ENCODE results near the gene UBL7.

DNA sequence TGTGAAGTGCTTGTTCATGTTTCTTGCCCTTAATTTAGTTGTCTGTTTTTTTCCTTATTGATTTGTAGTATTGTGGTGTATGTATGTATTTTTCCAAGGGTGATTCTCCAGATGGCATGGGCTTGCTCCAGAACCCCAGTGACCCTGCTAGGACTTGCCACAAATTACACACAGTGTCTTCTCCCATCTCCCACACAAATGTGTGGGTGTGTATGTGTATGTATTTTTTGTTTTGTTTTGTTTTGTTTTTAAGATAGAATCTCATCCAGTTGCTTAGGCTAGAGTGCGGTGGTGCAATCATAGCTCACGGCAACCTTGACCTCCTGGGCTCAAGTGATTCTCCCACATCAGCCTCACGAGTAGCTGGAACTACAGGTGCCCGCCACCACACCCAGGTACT lies 43.9 kb upstream of the UBL7 start:
- TF ChIP-seq, protein P1, sequence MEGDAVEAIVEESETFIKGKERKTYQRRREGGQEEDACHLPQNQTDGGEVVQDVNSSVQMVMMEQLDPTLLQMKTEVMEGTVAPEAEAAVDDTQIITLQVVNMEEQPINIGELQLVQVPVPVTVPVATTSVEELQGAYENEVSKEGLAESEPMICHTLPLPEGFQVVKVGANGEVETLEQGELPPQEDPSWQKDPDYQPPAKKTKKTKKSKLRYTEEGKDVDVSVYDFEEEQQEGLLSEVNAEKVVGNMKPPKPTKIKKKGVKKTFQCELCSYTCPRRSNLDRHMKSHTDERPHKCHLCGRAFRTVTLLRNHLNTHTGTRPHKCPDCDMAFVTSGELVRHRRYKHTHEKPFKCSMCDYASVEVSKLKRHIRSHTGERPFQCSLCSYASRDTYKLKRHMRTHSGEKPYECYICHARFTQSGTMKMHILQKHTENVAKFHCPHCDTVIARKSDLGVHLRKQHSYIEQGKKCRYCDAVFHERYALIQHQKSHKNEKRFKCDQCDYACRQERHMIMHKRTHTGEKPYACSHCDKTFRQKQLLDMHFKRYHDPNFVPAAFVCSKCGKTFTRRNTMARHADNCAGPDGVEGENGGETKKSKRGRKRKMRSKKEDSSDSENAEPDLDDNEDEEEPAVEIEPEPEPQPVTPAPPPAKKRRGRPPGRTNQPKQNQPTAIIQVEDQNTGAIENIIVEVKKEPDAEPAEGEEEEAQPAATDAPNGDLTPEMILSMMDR (IDR thresholded peaks at IDR 0.05): no peak
- no peak for TF ChIP-seq POLR2AphosphoS5 (IDR thresholded peaks at IDR 0.05)
